ENCODE measurements around the gene ZFYVE16. TPM values are rescaled to one million over a fixed set of nuclear protein-coding genes. Genes with fewer than 3 reads are reported as not detected.

Gene ZFYVE16
- total and polyA plus RNA-seq, 10 of the 15 experiments (the other 5 are each of a cell fraction or from before 2014, with no cell fraction given) = 2.9 to 11.2 (median 7.8) TPM

- Histone ChIP-seq H3K4me3 (no peak overlapping the region), H3K36me3 (ENCODE audit: control insufficient read depth in 2 of 2, insufficient read depth in 2 of 2, low read length in 1 of 2) (no peaks in the 10 kb centered on the region), H3K27me3 (replicated peaks in 1 of 2; ENCODE audit: control insufficient read depth in 2 of 2, insufficient read depth in 2 of 2, low read length in 1 of 2) (no peaks in the 10 kb centered on the region), H3K27ac (ENCODE audit: control insufficient read depth, insufficient read depth) (no peak overlapping the region), H4K20me1 (ENCODE audit: control insufficient read depth, insufficient read depth) (no peaks in the 10 kb centered on the region), H3K9ac (ENCODE audit: control insufficient read depth, insufficient read depth, low read length) (no peak overlapping the region), H3K9me3 (replicated peaks; ENCODE audit: control insufficient read depth, insufficient read depth, low read length) (no peaks in the 10 kb centered on the region), H3K79me2 (ENCODE audit: control insufficient read depth, insufficient read depth, low read length) (no peaks in the 10 kb centered on the region), H3K4me1 (ENCODE audit: control insufficient read depth, insufficient read depth, low read length) (no peaks in the 10 kb centered on the region), H3K4me2 (ENCODE audit: control insufficient read depth, insufficient read depth) (no peak overlapping the region), H2AFZ (ENCODE audit: control insufficient read depth, low read depth, low read length) (no peak overlapping the region)
- ChIA-PET POLR2A (no interaction called here), RAD21 (ENCODE audit: unreplicated experiment) (interaction anchor here (1.1 kb wide), 1 partner anchor 18 kb away, joined by 3 read pairs; no protein-coding TSS in a partner anchor), CTCF (interaction anchor here (1.1 kb wide), 1 partner anchor 38 kb away, joined by 3 read pairs; no protein-coding TSS in a partner anchor), SMC1A (ENCODE audit: uncharacterized antibody, unreplicated experiment) (interaction anchor here (1.2 kb wide), 1 partner anchor 11 kb away, joined by 3 read pairs; no protein-coding TSS in a partner anchor)
- in situ Hi-C loops (cut with MboI) = no loop called here
- ATAC-seq (no peak), FAIRE-seq (no peak), DNase-seq (ENCODE audit: low read depth, low spot score) (no peak)
- intact Hi-C loops (cut with micrococcal nuclease; ENCODE audit: unreplicated experiment) = no loop called here
- 81% methylated on average over 4 of the region's 4 CpGs for WGBS (ENCODE audit: insufficient coverage, insufficient replicate concordance, low lambda C conversion rate, missing lambda C conversion rate)
- BruUV-seq (replicated peaks) = no TSS peak
- TF ChIP-seq CREB1 (IDR thresholded peaks at IDR 0.05; ENCODE audit: low read depth) (no peak), RAD21 (IDR thresholded peaks at IDR 0.05; ENCODE audit: insufficient read depth, low read depth, low read length) (no peak), BRCA1 (IDR thresholded peaks at IDR 0.05; ENCODE audit: low read depth, low read length) (no peak), NFXL1 (IDR thresholded peaks at IDR 0.05; ENCODE audit: borderline replicate concordance) (no peak), ZZZ3 (IDR thresholded peaks at IDR 0.05; ENCODE audit: control insufficient read depth, insufficient read length, low read depth) (no peak), BCL3 (IDR thresholded peaks at IDR 0.05; ENCODE audit: borderline replicate concordance, insufficient read depth, low read depth, low read length, poor library complexity, severe bottlenecking) (no peak), TCF12 (IDR thresholded peaks at IDR 0.05; ENCODE audit: low read depth, low read length) (no peak), MYB (IDR thresholded peaks at IDR 0.05; ENCODE audit: borderline replicate concordance, low read depth, low read length) (no peak), MEF2B (IDR thresholded peaks at IDR 0.05; ENCODE audit: partially characterized antibody, poor library complexity, severe bottlenecking) (no peak), TAF1 (IDR thresholded peaks at IDR 0.05; ENCODE audit: borderline replicate concordance, low read depth, low read length) (no peak), RBBP5 (conservative IDR thresholded peaks at IDR 0.05) (no peak), EGR1 (IDR thresholded peaks at IDR 0.05; ENCODE audit: borderline replicate concordance in 1 of 2, low read depth in 2 of 2, low read length in 2 of 2) (no peak), RCOR1 (conservative IDR thresholded peaks at IDR 0.05; ENCODE audit: low read depth, low read length) (no peak), NFYB (IDR thresholded peaks at IDR 0.05; ENCODE audit: insufficient read depth, low read depth, low read length) (no peak), ZBED1 (IDR thresholded peaks at IDR 0.05; ENCODE audit: borderline replicate concordance) (no peak), NR2C2 (IDR thresholded peaks at IDR 0.05; ENCODE audit: borderline replicate concordance, control insufficient read depth, insufficient read length, low read depth) (no peak)
- TF ChIP-seq, protein P1, sequence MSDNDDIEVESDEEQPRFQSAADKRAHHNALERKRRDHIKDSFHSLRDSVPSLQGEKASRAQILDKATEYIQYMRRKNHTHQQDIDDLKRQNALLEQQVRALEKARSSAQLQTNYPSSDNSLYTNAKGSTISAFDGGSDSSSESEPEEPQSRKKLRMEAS (IDR thresholded peaks at IDR 0.05; ENCODE audit: low read depth, low read length) = no peak
- TF ChIP-seq, protein P2, sequence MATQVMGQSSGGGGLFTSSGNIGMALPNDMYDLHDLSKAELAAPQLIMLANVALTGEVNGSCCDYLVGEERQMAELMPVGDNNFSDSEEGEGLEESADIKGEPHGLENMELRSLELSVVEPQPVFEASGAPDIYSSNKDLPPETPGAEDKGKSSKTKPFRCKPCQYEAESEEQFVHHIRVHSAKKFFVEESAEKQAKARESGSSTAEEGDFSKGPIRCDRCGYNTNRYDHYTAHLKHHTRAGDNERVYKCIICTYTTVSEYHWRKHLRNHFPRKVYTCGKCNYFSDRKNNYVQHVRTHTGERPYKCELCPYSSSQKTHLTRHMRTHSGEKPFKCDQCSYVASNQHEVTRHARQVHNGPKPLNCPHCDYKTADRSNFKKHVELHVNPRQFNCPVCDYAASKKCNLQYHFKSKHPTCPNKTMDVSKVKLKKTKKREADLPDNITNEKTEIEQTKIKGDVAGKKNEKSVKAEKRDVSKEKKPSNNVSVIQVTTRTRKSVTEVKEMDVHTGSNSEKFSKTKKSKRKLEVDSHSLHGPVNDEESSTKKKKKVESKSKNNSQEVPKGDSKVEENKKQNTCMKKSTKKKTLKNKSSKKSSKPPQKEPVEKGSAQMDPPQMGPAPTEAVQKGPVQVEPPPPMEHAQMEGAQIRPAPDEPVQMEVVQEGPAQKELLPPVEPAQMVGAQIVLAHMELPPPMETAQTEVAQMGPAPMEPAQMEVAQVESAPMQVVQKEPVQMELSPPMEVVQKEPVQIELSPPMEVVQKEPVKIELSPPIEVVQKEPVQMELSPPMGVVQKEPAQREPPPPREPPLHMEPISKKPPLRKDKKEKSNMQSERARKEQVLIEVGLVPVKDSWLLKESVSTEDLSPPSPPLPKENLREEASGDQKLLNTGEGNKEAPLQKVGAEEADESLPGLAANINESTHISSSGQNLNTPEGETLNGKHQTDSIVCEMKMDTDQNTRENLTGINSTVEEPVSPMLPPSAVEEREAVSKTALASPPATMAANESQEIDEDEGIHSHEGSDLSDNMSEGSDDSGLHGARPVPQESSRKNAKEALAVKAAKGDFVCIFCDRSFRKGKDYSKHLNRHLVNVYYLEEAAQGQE (IDR thresholded peaks at IDR 0.05; ENCODE audit: low read depth, low read length) = no peak
These were observed 101.5 kb downstream of the ZFYVE16 start for GRCh38 chr5:80509362-80509761.
